H1 (cell line): ENCODE measurements around the gene RAD51B. TPM values are rescaled to one million over a fixed set of nuclear protein-coding genes. Genes with fewer than 3 reads are reported as not detected.
A peak's percentile ranks its signal among the peaks of the same experiment; 100 is the strongest.

ENCODE experiments used
- CTCF ChIA-PET: fragments of 300-600 bp; sonication (Branson Sonifier 250); formaldehyde crosslinking; loops from one replicate; lab custom pipeline; 2021; ENCODE audit not compliant: partially characterized antibody; lab: Charles Lee
- POLR2A ChIA-PET: fragments of 300-600 bp; sonication (Branson Sonifier 250); formaldehyde crosslinking; loops from one replicate; lab custom pipeline; 2021; ENCODE audit warnings: inconsistent platforms; ENCODE audit not compliant: partially characterized antibody; lab: Charles Lee
- DNase-seq, 2 experiments: peaks; one replicate each; pipeline versions ENCODE4 v3.0.0 to v3.0.0-alpha.2; 2010 to 2022; ENCODE audit warnings: low spot score in 2 of 2, low read depth in 1 of 2, mixed read lengths in 1 of 2
- FAIRE-seq: peaks from 2 replicates; lab custom pipeline; 2011; peaks lifted over from hg19 to GRCh38; lab: Jason Lieb, UNC
- H2AFZ ChIP-seq: 2 replicates; pipeline ENCODE4 v1.8.1; 2012; ENCODE audit warnings: low read length, inconsistent platforms
- H2AK5ac ChIP-seq: 2 replicates; pipeline ENCODE4 v1.6.1; 2013; ENCODE audit warnings: low read depth, low read length
- H2BK120ac ChIP-seq: replicated peaks from 2 replicates; pipeline ENCODE3; 2013; ENCODE audit warnings: low read depth, low read length, inconsistent platforms
- H2BK12ac ChIP-seq: 2 replicates; pipeline ENCODE4 v1.6.1; 2013; ENCODE audit warnings: low read depth, low read length
- H2BK15ac ChIP-seq: 2 replicates; pipeline ENCODE4 v1.6.1; 2013; ENCODE audit warnings: low read length
- H2BK20ac ChIP-seq: 2 replicates; pipeline ENCODE4 v1.6.1; 2013; ENCODE audit warnings: low read length
- H2BK5ac ChIP-seq: 2 replicates; pipeline ENCODE4 v1.6.1; 2013; ENCODE audit warnings: low read depth, low read length
- H3K14ac ChIP-seq: 2 replicates; pipeline ENCODE4 v1.6.1; 2013; ENCODE audit warnings: inconsistent platforms; ENCODE audit not compliant: insufficient read length
- H3K18ac ChIP-seq: 2 replicates; pipeline ENCODE4 v1.6.1; 2013; ENCODE audit warnings: low read length; ENCODE audit errors: extremely low read depth
- H3K23ac ChIP-seq: 2 replicates; pipeline ENCODE4 v1.6.1; 2013; ENCODE audit warnings: inconsistent platforms; ENCODE audit not compliant: insufficient read length
- H3K23me2 ChIP-seq: 2 replicates; pipeline ENCODE4 v1.6.1; 2013; ENCODE audit warnings: low read depth, low read length
- H3K27ac ChIP-seq: 2 replicates; pipeline ENCODE4 v1.6.1; 2011; ENCODE audit warnings: low read depth, low read length, inconsistent platforms
- H3K27me3 ChIP-seq, 4 experiments: replicated peaks in 1 of 4; 1 replicate in 1 of 4; 2 replicates in 3 of 4; pipeline versions ENCODE4 v1.6.1 to v1.8.1; 2011 to 2013; ENCODE audit warnings: low read length in 3 of 4, mild to moderate bottlenecking in 3 of 4, inconsistent platforms in 2 of 4, mixed read lengths in 2 of 4, moderate library complexity in 1 of 4; ENCODE audit not compliant: control insufficient read depth in 3 of 4, insufficient read depth in 3 of 4; ENCODE audit errors: extremely low read depth in 1 of 4
- H3K36me3 ChIP-seq, 4 experiments: 2 replicates each; pipeline versions ENCODE4 v1.6.1 to v1.8.1; 2011 to 2013; ENCODE audit warnings: mild to moderate bottlenecking in 4 of 4, low read length in 3 of 4, moderate library complexity in 2 of 4, control low read depth in 1 of 4, inconsistent platforms in 1 of 4; ENCODE audit not compliant: insufficient read depth in 4 of 4, control insufficient read depth in 2 of 4
- H3K4ac ChIP-seq: replicated peaks from 2 replicates; pipeline ENCODE3; 2013; ENCODE audit warnings: low read length, low read depth, mixed read lengths, inconsistent platforms; ENCODE audit not compliant: insufficient read length
- H3K4me1 ChIP-seq, 4 experiments: replicated peaks in 1 of 4; 1 replicate in 1 of 4; 2 replicates in 3 of 4; pipeline versions ENCODE4 v1.6.1 to v1.8.1; 2011 to 2013; ENCODE audit warnings: low read length in 3 of 4, inconsistent platforms in 2 of 4, mixed read lengths in 1 of 4; ENCODE audit not compliant: insufficient read depth in 4 of 4, control insufficient read depth in 3 of 4
- H3K4me2 ChIP-seq, 2 experiments: 2 replicates each; pipeline versions ENCODE4 v1.6.1 to v1.8.1; 2011 to 2013; ENCODE audit warnings: low read depth in 2 of 2, low read length in 2 of 2, control low read depth in 1 of 2, inconsistent platforms in 1 of 2, mild to moderate bottlenecking in 1 of 2; ENCODE audit not compliant: insufficient read depth in 1 of 2
- H3K4me3 ChIP-seq, 4 experiments: fragments of 200-600, 300-600 bp in 1 of 4; sonication (generic), shearing (Covaris generic), sonication (Bioruptor Twin) in 1 of 4; 2 replicates each; pipeline versions ENCODE4 v1.5.1 to v1.8.1; 2011 to 2016; ENCODE audit warnings: low read length in 4 of 4, low read depth in 3 of 4, control low read depth in 2 of 4, inconsistent platforms in 2 of 4, mild to moderate bottlenecking in 2 of 4, mixed read lengths in 1 of 4, moderate library complexity in 1 of 4; ENCODE audit not compliant: insufficient read depth in 2 of 4; ENCODE audit errors: extremely low read depth in 1 of 4
- H3K56ac ChIP-seq: replicated peaks from 2 replicates; pipeline ENCODE3; 2013; ENCODE audit warnings: low read depth, mild to moderate bottlenecking, mixed read lengths, low read length, inconsistent platforms; ENCODE audit not compliant: insufficient read length
- H3K79me1 ChIP-seq: 2 replicates; pipeline ENCODE4 v1.6.1; 2013; ENCODE audit warnings: low read depth, low read length, control low read depth
- H3K79me2 ChIP-seq, 2 experiments: 2 replicates each; pipeline versions ENCODE4 v1.6.1 to v1.8.1; 2012 to 2013; ENCODE audit warnings: low read length in 2 of 2, mild to moderate bottlenecking in 2 of 2, inconsistent platforms in 1 of 2; ENCODE audit not compliant: insufficient read depth in 2 of 2, control insufficient read depth in 1 of 2
- H3K9ac ChIP-seq, 4 experiments: replicated peaks in 1 of 4; 1 replicate in 1 of 4; 2 replicates in 3 of 4; pipeline versions ENCODE4 v1.6.1 to v1.8.1; 2011 to 2013; ENCODE audit warnings: low read depth in 3 of 4, low read length in 3 of 4, control low read depth in 2 of 4, mild to moderate bottlenecking in 2 of 4, moderate library complexity in 2 of 4, inconsistent platforms in 1 of 4; ENCODE audit errors: extremely low read depth in 1 of 4
- H3K9me3 ChIP-seq, 2 experiments: 2 replicates each; pipeline versions ENCODE4 v1.6.1 to v1.8.1; 2012 to 2013; ENCODE audit warnings: mild to moderate bottlenecking in 2 of 2, moderate library complexity in 2 of 2, control low read depth in 1 of 2, inconsistent platforms in 1 of 2, low read depth in 1 of 2, low read length in 1 of 2, mixed read lengths in 1 of 2; ENCODE audit not compliant: insufficient read depth in 2 of 2
- H4K20me1 ChIP-seq, 2 experiments: replicated peaks in 1 of 2; 2 replicates each; pipeline versions ENCODE3 to v1.8.1; 2011 to 2013; ENCODE audit warnings: inconsistent platforms in 2 of 2, low read length in 2 of 2, mild to moderate bottlenecking in 1 of 2; ENCODE audit not compliant: insufficient read depth in 2 of 2, control insufficient read depth in 1 of 2
- H4K5ac ChIP-seq: 2 replicates; pipeline ENCODE4 v1.6.1; 2013; ENCODE audit warnings: low read length, low read depth, mixed read lengths, inconsistent platforms; ENCODE audit not compliant: insufficient read length
- H4K8ac ChIP-seq: 2 replicates; pipeline ENCODE4 v1.8.0; 2013; ENCODE audit warnings: mild to moderate bottlenecking, moderate library complexity, low read length, inconsistent platforms; ENCODE audit not compliant: insufficient read depth; ENCODE audit errors: extremely low read depth
- H4K91ac ChIP-seq: replicated peaks from 2 replicates; pipeline ENCODE3; 2013; ENCODE audit warnings: low read length, mixed read lengths, inconsistent platforms; ENCODE audit not compliant: insufficient read length
- CBX5 ChIP-seq: fragments of 300-800, 300-1000 bp; sonication (generic); IDR thresholded peaks from 2 replicates; pipeline ENCODE4 v1.7.1; 2016; ENCODE audit warnings: antibody characterized with exemption, low read length, low read depth
- CHD1 ChIP-seq: IDR thresholded peaks from 2 replicates; pipeline ENCODE4 v1.6.1; 2012; ENCODE audit warnings: low read depth, low read length, improper control_type of control experiment
- CHD2 ChIP-seq: IDR thresholded peaks from 2 replicates; pipeline ENCODE4 v1.6.1; 2012; ENCODE audit warnings: low read length, improper control_type of control experiment
- CREB1 ChIP-seq: IDR thresholded peaks from 2 replicates; pipeline ENCODE4 v1.6.1; 2012; ENCODE audit warnings: inconsistent platforms
- FOSL1 ChIP-seq: IDR thresholded peaks from 2 replicates; pipeline ENCODE4 v1.6.1; 2011; ENCODE audit warnings: mild to moderate bottlenecking, low read depth, low read length, moderate library complexity; ENCODE audit not compliant: insufficient read depth
- RBBP5 ChIP-seq: IDR thresholded peaks from 2 replicates; pipeline ENCODE4 v1.7.1; 2012; ENCODE audit warnings: low read depth, mild to moderate bottlenecking, inconsistent platforms, low read length, moderate library complexity, borderline replicate concordance
- RNF2 ChIP-seq: fragments of 200-900, 300-1000 bp; sonication (generic); IDR thresholded peaks from 2 replicates; pipeline ENCODE4 v1.7.1; 2016; ENCODE audit warnings: borderline replicate concordance, low read depth, mild to moderate bottlenecking, antibody characterized with exemption, low read length; ENCODE audit not compliant: poor library complexity, severe bottlenecking; ENCODE audit errors: missing control alignments
- SIN3A ChIP-seq, 2 experiments: IDR thresholded peaks in 1 of 2; conservative IDR thresholded peaks in 1 of 2; 2 replicates each; pipeline ENCODE4 v1.6.1; 2011 to 2012; ENCODE audit warnings: low read length in 2 of 2, improper control_type of control experiment in 1 of 2, low read depth in 1 of 2, mild to moderate bottlenecking in 1 of 2
- SP1 ChIP-seq: IDR thresholded peaks from 2 replicates; pipeline ENCODE4 v1.6.1; 2011; ENCODE audit warnings: low read depth, low read length
- SP2 ChIP-seq: IDR thresholded peaks from 2 replicates; pipeline ENCODE4 v1.6.1; 2012; ENCODE audit warnings: mild to moderate bottlenecking, low read length, inconsistent platforms
- SP4 ChIP-seq: IDR thresholded peaks from 2 replicates; pipeline ENCODE4 v1.6.1; 2012; ENCODE audit warnings: low read length, inconsistent platforms
- TBP ChIP-seq: IDR thresholded peaks from 2 replicates; pipeline ENCODE4 v1.6.1; 2011; ENCODE audit warnings: low read depth, low read length, improper control_type of control experiment
- WGBS, 2 experiments: shearing (Covaris generic) in 1 of 2; methylation state at CpG; one replicate each; pipeline versions ENCODE4 v1.1.6 to v1.1.7; 2013 to 2015; ENCODE audit warnings: low lambda C conversion rate in 2 of 2, mixed read lengths in 2 of 2, inconsistent platforms in 1 of 2, low coverage in 1 of 2, missing lambda C conversion rate in 1 of 2; ENCODE audit not compliant: insufficient replicate concordance in 2 of 2, insufficient coverage in 1 of 2, insufficient read length in 1 of 2; ENCODE audit errors: extremely low coverage in 1 of 2, missing lambda C conversion rate in 1 of 2; 5-methylcytosine and 5-hydroxymethylcytosine counted together
- polyA plus RNA-seq, 7 experiments: library from polyadenylated mRNA; depleted of rRNA in 3 of 7; stranded (reverse) in 5 of 7; unstranded in 2 of 7; fragments of >200 nt in 5 of 7; fragments of 200-250 nt in 2 of 7; gene quantifications; 1 replicate in 5 of 7; 2 replicates in 1 of 7; 4 replicates in 1 of 7; pipeline versions ENCODE4 v1.2.1 to v1.2.3, GENCODE V29; 2011 to 2013; ENCODE audit warnings: missing spikeins in 2 of 7, mixed read lengths in 2 of 7
- total RNA-seq: library from RNA; stranded (reverse); fragmentation: NEBNext Ultra II Directional; extraction: Animal tissue kit (Norgen Biotek cat#: 25700); gene quantifications from 2 replicates; pipeline ENCODE4 v1.2.1, GENCODE V29; 2021

RAD51B gene
- total and polyA plus RNA-seq, 2 of the 8 experiments (the other 6 are each of a cell fraction or from before 2014, with no cell fraction given): 3.9 to 14.9 TPM

- Histone ChIP-seq H3K79me2 (peaks cover 0 to 14% of the 10 kb centered on the region in 2 experiments; a peak in 3 of 4 replicates), H3K4me3 (peak overlapping the region; percentile 64 to 97 (median 89); a peak in 7 of 8 replicates), H3K27me3 (no peaks in the 10 kb centered on the region), H3K14ac (no peak overlapping the region)
- TF ChIP-seq CHD2 (no peak), CBX5 (no peak), RBBP5 (no peak), TBP (no peak), FOSL1 (no peak), SIN3A (conservative IDR thresholded peaks at IDR 0.05 in 1 of 2, IDR thresholded peaks at IDR 0.05 in 1 of 2; ENCODE audit: low read depth in 1 of 2, low read length in 2 of 2) (no peak), SP2 (no peak), SP4 (no peak), CREB1 (no peak), CHD1 (no peak), RNF2 (no peak), SP1 (no peak)
- TF ChIP-seq, all 59 proteins: peak for 0
- CTCF ChIA-PET: interaction anchor here (1.8 kb wide), 1 partner anchor 18 kb away, joined by 10 read pairs; no protein-coding TSS in a partner anchor
- H3K4me1 ChIP-seq: peaks cover 0 to 9% (median 3%) of the 10 kb centered on the region in 4 experiments; a peak in 6 of 7 replicates
- H2BK15ac ChIP-seq: no peak overlapping the region
- peaks cover 7% of the 10 kb centered on the region; the same call in 1 of the 2 replicates for H3K23me2 ChIP-seq
- no peak overlapping the region for H2BK120ac ChIP-seq
- H2BK20ac ChIP-seq: no peak overlapping the region; the same call in 1 of the 2 replicates
- no peak overlapping the region for H4K5ac ChIP-seq
- peak overlapping the region; percentile 25 for H3K4ac ChIP-seq
- H3K23ac ChIP-seq: no peak overlapping the region
- peak overlapping the region; percentile 18; the same call in 1 of the 2 replicates for H2BK12ac ChIP-seq
- no peak overlapping the region for H3K18ac ChIP-seq
- H3K4me2 ChIP-seq: peak overlapping the region; percentile 76 to 97
- DNase-seq: no peak
- POLR2A ChIA-PET: no interaction called here
- WGBS, 2 experiments: 79 to 100% methylated on average over 1 to 13 of the region's 13 CpGs
- no peaks in the 10 kb centered on the region for H3K9me3 ChIP-seq
- H3K27ac ChIP-seq: no peak overlapping the region
- no peaks in the 10 kb centered on the region; a peak in 1 of 8 replicates for H3K36me3 ChIP-seq
- no peak overlapping the region for H2AK5ac ChIP-seq
- no peak for FAIRE-seq
- no peaks in the 10 kb centered on the region for H4K20me1 ChIP-seq
- no peak overlapping the region for H4K8ac ChIP-seq
- no peak overlapping the region for H2BK5ac ChIP-seq
- H3K79me1 ChIP-seq: no peaks in the 10 kb centered on the region
- H3K9ac ChIP-seq: peak overlapping the region in 1 of 4 experiments; percentile 89; a peak in 2 of 7 replicates
- H4K91ac ChIP-seq: no peak overlapping the region
- H3K56ac ChIP-seq: no peak overlapping the region
- H2AFZ ChIP-seq: peak overlapping the region; percentile 96; the same call in 1 of the 2 replicates
These were observed 921 bp downstream of the RAD51B start for GRCh38 chr14:67820428-67820971.
